ENCODE measurements around the gene CHD9.

DNA sequence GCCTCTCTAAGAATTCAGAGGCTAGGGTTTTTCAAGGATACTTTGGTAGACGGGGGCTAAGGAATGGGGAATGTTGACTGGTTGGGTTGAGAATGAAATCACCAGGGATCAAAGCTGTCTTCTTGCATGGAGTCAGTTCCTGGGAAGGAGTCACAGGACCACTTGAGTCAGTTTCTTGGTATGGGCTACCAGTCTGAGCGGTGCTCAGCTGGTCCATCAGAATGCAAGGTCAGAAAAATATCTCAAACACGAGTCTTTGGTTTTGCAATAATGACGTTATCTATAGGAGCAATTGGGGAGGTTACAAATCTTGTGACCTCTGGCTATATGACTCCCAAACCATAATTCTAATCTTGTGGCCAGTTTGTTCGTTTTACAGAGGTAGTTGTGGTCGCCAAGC is 20.5 kb upstream of the CHD9 start:
- TF ChIP-seq CTCF (IDR thresholded peaks at IDR 0.05) (no peak), POLR2A (IDR thresholded peaks at IDR 0.05) (no peak)
